GM19372 (cell line): Measurements from ENCODE around the gene GALM.
"Not testable (repeated sequence)": the region's sequence is repeated elsewhere in the genome, so short reads cannot be mapped to it uniquely, and the experiment has no call there.

Experiments
- ATAC-seq: cut with Tn5 transposase; IDR thresholded peaks from one replicate; pipeline ENCODE4 v1.9.1; 2021; ENCODE audit warnings: mild to moderate bottlenecking, low read depth, moderate library complexity; ENCODE audit not compliant: unreplicated experiment

Gene GALM

DNA sequence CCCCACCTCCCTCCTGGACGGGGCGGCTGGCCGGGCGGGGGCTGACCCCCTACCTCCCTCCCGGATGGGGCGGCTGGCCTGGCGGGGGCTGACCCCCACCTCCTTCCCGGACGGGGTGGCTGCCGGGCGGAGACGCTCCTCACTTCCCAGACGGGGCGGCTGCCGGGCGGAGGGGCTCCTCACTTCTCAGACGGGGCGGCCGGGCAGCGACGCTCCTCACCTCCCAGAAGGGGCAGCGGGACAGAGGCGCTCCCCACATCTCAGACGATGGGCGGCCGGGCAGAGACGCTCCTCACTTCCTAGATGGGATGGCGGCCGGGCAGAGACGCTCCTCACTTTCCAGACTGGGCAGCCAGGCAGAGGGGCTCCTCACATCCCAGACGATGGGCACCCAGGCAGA lies 90.0 kb downstream of the GALM start:
- ATAC-seq = not testable (repeated sequence)

DNA sequence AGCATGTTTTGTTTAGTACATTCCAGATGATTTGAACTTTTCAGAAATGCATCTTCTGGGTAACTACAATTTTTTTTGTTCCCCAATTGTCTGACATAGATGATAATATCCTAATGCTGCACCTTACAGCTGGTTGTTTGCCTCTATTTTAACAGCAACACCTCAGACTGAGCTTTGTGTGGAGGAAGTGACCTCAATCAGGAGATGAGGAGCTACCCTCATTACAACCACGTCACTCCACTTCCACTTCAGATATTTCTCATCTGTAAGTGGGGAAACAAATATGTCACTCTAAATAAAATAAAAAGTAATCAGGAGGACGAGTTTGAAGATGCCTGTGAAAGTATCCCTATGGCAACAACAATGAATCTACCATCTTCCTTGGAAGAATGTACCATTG lies 97.3 kb downstream of the GALM start:
- no peak for ATAC-seq

DNA sequence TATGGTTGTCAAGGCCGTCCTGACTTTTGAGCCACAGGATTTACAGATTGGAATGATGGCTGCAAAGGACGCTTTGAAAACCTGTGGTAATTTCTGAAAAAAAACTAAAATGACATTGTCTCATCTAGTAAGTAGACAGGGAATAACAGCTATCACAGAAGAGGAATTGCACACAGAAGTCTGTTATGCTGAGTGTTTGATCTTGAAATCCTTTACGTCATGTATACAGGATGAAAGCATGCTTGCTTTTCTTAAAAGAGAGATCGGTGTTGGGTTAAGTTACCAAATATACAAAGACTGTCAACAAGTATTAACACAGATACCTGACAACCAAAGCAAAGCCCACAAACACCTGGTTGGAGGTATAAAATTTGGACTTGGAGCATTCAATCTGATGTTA lies 97.8 kb downstream of the GALM start:
- ATAC-seq = no peak

DNA sequence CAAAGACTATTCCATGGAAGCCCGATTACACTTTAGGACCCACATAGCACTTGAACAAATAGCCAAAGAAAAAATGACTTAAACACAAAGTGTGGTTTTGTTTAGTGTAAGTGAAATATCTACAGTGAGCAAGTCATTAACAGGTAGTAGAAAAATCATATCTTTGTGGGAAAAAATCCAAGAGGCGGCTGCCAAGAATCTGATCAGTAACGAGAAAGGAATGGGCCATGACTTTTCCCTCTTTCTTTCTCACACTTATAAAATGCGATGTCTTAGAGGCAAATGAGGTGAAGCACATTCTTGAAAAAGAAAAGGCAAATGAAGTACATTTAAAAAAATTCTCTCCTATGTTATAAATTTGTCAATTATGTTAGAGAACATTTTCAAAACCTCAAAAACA lies 99.2 kb downstream of the GALM start:
- ATAC-seq = no peak

DNA sequence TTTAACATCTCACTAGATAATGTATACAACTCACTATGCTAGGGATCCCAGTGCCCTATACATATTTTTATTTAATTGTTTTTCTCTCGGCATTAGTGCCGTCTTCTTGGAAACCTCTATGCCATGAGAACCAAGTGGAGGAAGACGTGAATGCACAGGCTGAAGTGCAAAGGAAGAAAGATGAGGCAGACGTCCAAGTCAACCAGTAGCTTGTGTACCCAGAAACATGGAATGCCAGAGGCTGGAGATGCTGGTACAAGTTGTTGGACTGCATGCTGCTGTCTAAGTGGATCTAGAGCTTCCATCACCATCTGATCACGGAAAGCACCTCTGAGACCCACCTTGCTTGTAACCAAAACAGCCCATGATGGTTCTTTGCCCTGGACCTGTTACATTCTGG lies 99.6 kb downstream of the GALM start:
- no peak for ATAC-seq

DNA sequence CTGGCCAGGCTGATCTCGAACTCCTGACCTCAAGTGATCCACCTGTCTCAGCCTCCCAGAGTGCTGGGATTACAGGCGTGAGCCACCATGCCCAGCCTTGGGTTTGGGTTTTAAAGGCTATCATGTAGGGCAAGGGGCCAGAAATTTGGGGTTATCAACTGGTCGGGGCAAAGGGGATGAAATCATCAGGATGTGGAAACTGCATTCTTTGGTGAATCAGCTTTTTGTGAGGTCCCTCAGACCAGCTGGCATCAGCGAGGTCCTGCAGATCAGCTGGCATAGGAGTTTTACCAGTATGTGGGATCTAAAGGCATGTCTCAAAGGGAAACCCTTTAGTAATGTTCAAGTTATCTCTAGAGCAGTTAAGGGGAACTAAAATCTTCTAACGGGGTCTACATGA lies 105.7 kb downstream of the GALM start:
- no peak for ATAC-seq

DNA sequence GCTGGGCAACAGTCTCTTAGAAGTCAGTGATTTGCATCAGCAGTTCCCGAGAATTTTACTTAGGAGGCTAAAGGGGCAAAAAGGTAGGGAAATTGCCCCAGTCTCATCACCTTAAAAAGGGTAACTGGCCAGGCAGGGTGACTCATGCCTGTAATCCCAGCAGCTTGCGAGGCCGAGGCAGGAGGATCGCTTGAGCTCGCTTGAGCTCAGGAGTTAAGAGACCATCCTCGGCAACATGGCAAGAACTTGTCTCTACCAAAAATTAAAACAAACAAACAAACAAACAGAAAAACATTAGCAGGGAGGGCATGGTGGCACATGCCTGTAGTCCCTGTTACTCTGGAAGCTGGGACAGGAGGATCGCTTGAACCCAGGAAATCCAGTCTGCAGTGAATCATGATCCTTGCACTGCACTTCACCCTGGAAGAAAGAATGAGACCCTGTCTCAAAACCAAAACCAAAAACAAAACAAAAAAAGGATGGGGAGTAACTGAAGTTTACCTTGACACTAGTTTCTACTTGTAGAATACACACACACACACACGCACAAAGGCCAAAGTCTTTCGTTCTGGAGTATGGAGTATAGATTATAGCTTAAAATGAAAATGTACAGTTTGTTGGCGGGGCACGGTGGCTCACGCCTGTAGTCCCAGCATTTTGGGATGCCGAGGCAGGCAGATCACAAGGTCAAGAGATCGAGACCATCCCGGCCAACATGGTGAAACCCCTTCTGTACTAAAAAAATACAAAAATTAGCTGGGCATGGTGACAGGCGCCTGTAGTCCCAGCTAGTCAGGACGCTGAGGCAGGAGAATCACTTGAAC lies 109.4 kb downstream of the GALM start:
- no peak for ATAC-seq

DNA sequence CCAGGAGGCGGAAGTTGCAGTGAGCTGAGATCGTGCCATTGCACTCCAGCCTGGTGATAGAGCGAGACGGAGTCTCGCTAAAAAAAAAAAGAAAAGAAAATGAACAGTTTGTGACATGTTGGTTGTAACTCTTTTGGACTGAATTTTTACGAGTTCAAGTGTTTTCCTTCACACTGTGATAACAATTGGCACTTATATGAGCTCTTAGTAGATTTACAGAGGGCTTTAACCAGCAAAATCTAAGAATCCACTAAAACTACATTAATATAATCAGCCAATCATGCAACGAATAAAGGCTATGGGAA lies 110.0 kb downstream of the GALM start:
- no peak for ATAC-seq

DNA sequence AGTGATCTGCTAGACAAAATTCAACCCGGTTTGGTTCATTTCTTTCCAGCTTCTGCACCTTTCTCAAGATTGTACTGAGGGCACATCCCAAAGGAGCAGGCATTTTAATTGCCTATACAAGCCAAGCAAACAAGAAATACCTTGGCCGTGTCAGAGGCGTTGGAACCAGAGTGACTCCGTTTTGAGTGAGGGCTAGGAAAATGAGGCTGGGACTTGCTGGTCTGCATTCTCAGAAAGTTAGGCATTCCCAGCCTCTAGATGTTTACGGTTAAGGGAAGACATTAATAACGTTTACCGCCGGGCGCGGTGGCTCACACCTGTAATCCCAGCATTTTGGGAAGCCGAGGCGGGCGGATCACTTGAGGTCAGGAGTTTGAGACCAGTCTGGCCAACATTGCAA lies 110.6 kb downstream of the GALM start:
- ATAC-seq = no peak

DNA sequence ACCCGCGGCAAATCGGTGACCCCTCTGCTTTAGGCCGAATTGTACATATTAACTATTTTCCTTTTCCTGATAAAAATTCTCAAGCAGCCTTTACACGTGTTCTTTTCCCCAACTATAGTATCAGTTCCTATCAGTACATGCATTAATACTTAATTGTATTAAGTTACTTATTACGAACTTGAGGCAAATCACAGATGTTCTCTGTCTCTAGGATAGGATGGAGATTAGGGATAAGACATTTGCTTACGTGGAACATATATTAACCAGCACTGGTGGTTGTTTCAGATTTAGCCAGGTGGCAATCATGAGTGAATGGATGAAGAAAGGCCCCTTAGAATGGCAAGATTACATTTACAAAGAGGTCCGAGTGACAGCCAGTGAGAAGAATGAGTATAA lies 112.8 kb downstream of the GALM start:
- no peak for ATAC-seq

DNA sequence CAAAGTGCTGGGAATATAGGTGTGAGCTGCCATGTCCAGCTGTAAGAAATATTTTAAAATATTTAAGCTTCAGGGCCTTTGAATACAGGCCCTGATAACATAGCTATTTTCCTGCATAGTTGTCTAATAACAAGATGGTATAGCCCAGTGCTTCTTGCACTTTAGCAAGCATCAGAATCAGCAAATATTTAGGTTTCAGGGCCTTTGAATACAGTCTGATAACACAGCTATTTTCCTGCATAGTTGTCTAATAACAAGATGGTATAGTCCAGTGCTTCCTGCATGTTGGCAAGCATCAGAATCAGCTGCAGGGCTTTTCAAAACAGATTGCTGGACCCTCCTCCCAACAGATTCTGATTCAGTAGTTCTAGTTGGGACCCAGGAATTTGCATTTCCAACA lies 117.7 kb downstream of the GALM start:
- ATAC-seq = no peak
